GM23338 (cell line): ENCODE measurements around the gene NFIA. TPM values are rescaled to one million over a fixed set of nuclear protein-coding genes. Genes with fewer than 3 reads are reported as not detected.
"Not testable (repeated sequence)": the region's sequence is repeated elsewhere in the genome, so short reads cannot be mapped to it uniquely, and the experiment has no call there.

Experiments used
- ATAC-seq: fragments of 200-7000 bp; cut with Tn5 transposase; 3 replicates; pipeline ENCODE4 v1.9.1; 2020
- DNase-seq: peaks from one replicate; pipeline ENCODE4 v3.0.0-alpha.2; 2015; ENCODE audit warnings: low spot score
- H2AFZ ChIP-seq: fragments of 200-600 bp; sonication (generic); 2 replicates; pipeline ENCODE4 v1.8.0; 2016; ENCODE audit warnings: antibody characterized with exemption, mild to moderate bottlenecking, moderate library complexity
- H3F3A ChIP-seq: fragments of 200-600 bp; sonication (generic); replicated peaks from 2 replicates; pipeline ENCODE4 v1.8.0; 2017; ENCODE audit warnings: antibody characterized with exemption, mixed run types, low read depth
- H3K27ac ChIP-seq: fragments of 200-600 bp; sonication (generic); 2 replicates; pipeline ENCODE4 v1.6.1; 2016; ENCODE audit warnings: low read depth
- H3K27me3 ChIP-seq: fragments of 200-600 bp; sonication (generic); 2 replicates; pipeline ENCODE4 v1.8.0; 2016; ENCODE audit warnings: mild to moderate bottlenecking, mixed run types, moderate library complexity; ENCODE audit not compliant: insufficient read depth
- H3K36me3 ChIP-seq: fragments of 200-600 bp; sonication (generic); 2 replicates; pipeline ENCODE4 v1.8.0; 2016; ENCODE audit warnings: mild to moderate bottlenecking; ENCODE audit not compliant: insufficient read depth
- H3K4me1 ChIP-seq: fragments of 200-600 bp; sonication (generic); 2 replicates; pipeline ENCODE4 v1.8.0; 2016; ENCODE audit warnings: mild to moderate bottlenecking, moderate library complexity; ENCODE audit not compliant: insufficient read depth
- H3K4me2 ChIP-seq: fragments of 200-600 bp; sonication (generic); 2 replicates; pipeline ENCODE4 v1.7.1; 2017; ENCODE audit warnings: mixed run types
- H3K4me3 ChIP-seq: fragments of 200-600 bp; sonication (generic); 2 replicates; pipeline ENCODE4 v1.6.1; 2016; ENCODE audit warnings: mixed run types
- H3K79me2 ChIP-seq: fragments of 200-600 bp; sonication (generic); replicated peaks from 2 replicates; pipeline ENCODE4 v1.8.0; 2017; ENCODE audit warnings: mild to moderate bottlenecking; ENCODE audit not compliant: insufficient read depth
- H3K9me2 ChIP-seq: fragments of 200-600 bp; sonication (generic); 2 replicates; pipeline ENCODE4 v1.8.0; 2017; ENCODE audit not compliant: insufficient read depth
- H4K20me1 ChIP-seq: fragments of 200-600 bp; sonication (generic); replicated peaks from 2 replicates; pipeline ENCODE4 v1.8.0; 2017; ENCODE audit warnings: mild to moderate bottlenecking; ENCODE audit not compliant: insufficient read depth
- H3K27ac Mint-ChIP-seq: 2 replicates; pipeline ENCODE4 v1.8.0; 2020; ENCODE audit warnings: inconsistent platforms, mild to moderate bottlenecking, moderate library complexity, mixed read lengths
- H3K27me3 Mint-ChIP-seq: 3 replicates; pipeline ENCODE4 v1.8.0; 2022; ENCODE audit warnings: low read depth, mild to moderate bottlenecking, moderate library complexity, mixed read lengths, inconsistent platforms; ENCODE audit not compliant: insufficient read depth, poor library complexity
- H3K36me3 Mint-ChIP-seq: 3 replicates; pipeline ENCODE4 v1.8.0; 2021; ENCODE audit warnings: low read depth, mild to moderate bottlenecking, inconsistent platforms, moderate library complexity, mixed read lengths
- H3K4me1 Mint-ChIP-seq: 3 replicates; pipeline ENCODE4 v1.8.0; 2020; ENCODE audit warnings: mild to moderate bottlenecking, inconsistent platforms, mixed read lengths
- H3K4me3 Mint-ChIP-seq: 3 replicates; pipeline ENCODE4 v1.8.0; 2021; ENCODE audit warnings: moderate library complexity, mild to moderate bottlenecking, inconsistent platforms, mixed read lengths
- H3K9me3 Mint-ChIP-seq: 3 replicates; pipeline ENCODE4 v1.8.0; 2020; ENCODE audit warnings: moderate library complexity, mild to moderate bottlenecking, inconsistent platforms, mixed read lengths
- CREB1 ChIP-seq: fragments of 250-450 bp; sonication (Bioruptor Pico); IDR thresholded peaks from 2 replicates; pipeline ENCODE4 v1.5.0; 2020; ENCODE audit warnings: low read depth, mild to moderate bottlenecking, moderate library complexity
- CTCF ChIP-seq, 2 experiments: fragments of 200-600 bp in 1 of 2; sonication (generic) in 1 of 2; conservative IDR thresholded peaks; 2 replicates each; pipeline versions ENCODE4 v1.5.1 to v1.6.1; 2016 to 2017; ENCODE audit warnings: antibody characterized with exemption in 2 of 2, low read depth in 2 of 2, mild to moderate bottlenecking in 2 of 2, moderate library complexity in 1 of 2
- EZH2 ChIP-seq: fragments of 200-600 bp; sonication (generic); IDR thresholded peaks from one replicate; pipeline ENCODE4 v1.8.0; 2017; ENCODE audit warnings: antibody characterized with exemption, mild to moderate bottlenecking, low read depth; ENCODE audit not compliant: unreplicated experiment
- EZH2phosphoT487 ChIP-seq: fragments of 200-600 bp; sonication (generic); IDR thresholded peaks from one replicate; pipeline ENCODE4 v1.8.1; 2018; ENCODE audit warnings: antibody characterized with exemption; ENCODE audit not compliant: unreplicated experiment
- JUNB ChIP-seq: IDR thresholded peaks from one replicate; pipeline ENCODE4 v1.6.1; 2016; ENCODE audit warnings: antibody characterized with exemption; ENCODE audit not compliant: unreplicated experiment
- NANOG ChIP-seq: IDR thresholded peaks from 2 replicates; pipeline ENCODE4 v1.6.1; 2016; ENCODE audit warnings: antibody characterized with exemption, borderline replicate concordance
- POLR2AphosphoS5 ChIP-seq: IDR thresholded peaks from 2 replicates; pipeline ENCODE4 v1.6.1; 2016; ENCODE audit warnings: antibody characterized with exemption, low read depth
- ZNF114 ChIP-seq: fragments of 250-450 bp; sonication (Bioruptor Pico); IDR thresholded peaks from 2 replicates; pipeline ENCODE4 v1.5.0; 2020; ENCODE audit warnings: mild to moderate bottlenecking, moderate library complexity
- ZNF331 ChIP-seq: fragments of 250-450 bp; sonication (Bioruptor Pico); IDR thresholded peaks from 2 replicates; pipeline ENCODE4 v1.5.0; 2020; ENCODE audit warnings: low read depth, mild to moderate bottlenecking, moderate library complexity
- ZNF462 ChIP-seq: fragments of 250-450 bp; sonication (Bioruptor Pico); IDR thresholded peaks from 2 replicates; pipeline ENCODE4 v1.5.0; 2020; ENCODE audit warnings: mild to moderate bottlenecking, moderate library complexity
- polyA plus RNA-seq: library from polyadenylated mRNA; unstranded; fragments of >200 nt; fragmentation: Nextera tagmentation; extraction: Ambion mirVana; gene quantifications from 2 replicates; pipeline ENCODE4 v1.2.1, GENCODE V29; 2016
- total RNA-seq: library from RNA; depleted of rRNA; stranded (reverse); fragments of >200 nt; shearing (Covaris generic); gene quantifications from 2 replicates; pipeline ENCODE4 v1.2.3, GENCODE V29; 2014
- TF ChIP-seq, protein P1 (sequence below): IDR thresholded peaks from 2 replicates; pipeline ENCODE4 v1.6.1; 2016; ENCODE audit warnings: antibody characterized with exemption

Gene NFIA
- total and polyA plus RNA-seq, 2 experiments from 2014 or later = 0.97 to 2.3 TPM

GRCh38 chr1:61278503-61278902 lies 196.1 kb downstream of the NFIA start:
- not testable (repeated sequence) for DNase-seq, H3K27me3 ChIP-seq, H3K36me3 ChIP-seq, H3K4me3 Mint-ChIP-seq, H3K36me3 Mint-ChIP-seq, H3F3A ChIP-seq, H3K4me2 ChIP-seq, H3K27ac ChIP-seq, H3K4me3 ChIP-seq, H2AFZ ChIP-seq, H3K9me2 ChIP-seq, H4K20me1 ChIP-seq, H3K4me1 ChIP-seq, H3K9me3 Mint-ChIP-seq, H3K79me2 ChIP-seq, ATAC-seq, H3K27me3 Mint-ChIP-seq
- Mint-ChIP-seq H3K4me1 (peaks cover 22% of the 10 kb centered on the region), H3K27ac (peak overlapping the region; percentile 36; the same call in 1 of the 2 replicates)

DNA sequence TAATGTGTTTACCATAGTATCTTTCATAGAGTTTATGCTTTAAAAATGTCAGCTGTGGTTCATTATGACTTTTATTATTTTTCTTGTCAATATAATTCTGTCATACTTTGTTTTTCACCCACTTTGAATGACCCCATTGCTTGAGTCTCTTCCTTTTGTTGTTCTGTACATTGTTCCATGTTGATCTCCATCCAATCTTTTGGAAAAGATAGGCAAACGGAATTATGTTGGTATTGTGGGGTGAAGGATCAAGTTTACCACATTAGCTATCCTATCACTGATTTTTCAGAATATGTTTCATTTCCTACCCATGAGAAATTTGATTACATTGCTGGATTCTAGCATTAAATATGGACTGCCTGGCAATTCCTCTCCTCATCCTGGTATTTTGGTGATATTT lies 196.6 kb downstream of the NFIA start:
- Histone ChIP-seq H3F3A (no peaks in the 10 kb centered on the region), H3K4me2 (no peak overlapping the region), H3K27me3 (no peaks in the 10 kb centered on the region), H3K4me3 (no peak overlapping the region), H3K4me1 (peaks cover 12% of the 10 kb centered on the region; the same call in 1 of the 2 replicates), H4K20me1 (no peaks in the 10 kb centered on the region), H3K36me3 (no peaks in the 10 kb centered on the region), H3K79me2 (no peaks in the 10 kb centered on the region), H2AFZ (no peak overlapping the region), H3K27ac (no peak overlapping the region), H3K9me2 (no peaks in the 10 kb centered on the region)
- ATAC-seq (no peak), DNase-seq (no peak)
- Mint-ChIP-seq H3K27ac (no peak overlapping the region), H3K4me3 (no peak overlapping the region), H3K36me3 (no peaks in the 10 kb centered on the region), H3K27me3 (peaks cover 4% of the 10 kb centered on the region), H3K9me3 (no peaks in the 10 kb centered on the region), H3K4me1 (peaks cover 25% of the 10 kb centered on the region)
- no peak for TF ChIP-seq CTCF (conservative IDR thresholded peaks at IDR 0.05; ENCODE audit: low read depth in 2 of 2)
- TF ChIP-seq EZH2phosphoT487 = no peak
- no peak for TF ChIP-seq NANOG
- TF ChIP-seq JUNB = no peak
- TF ChIP-seq EZH2 = no peak
- no peak for TF ChIP-seq ZNF114
- TF ChIP-seq ZNF462 = no peak
- TF ChIP-seq CREB1 = no peak
- no peak for TF ChIP-seq POLR2AphosphoS5
- no peak for TF ChIP-seq ZNF331 (CRISPR knock-in tag)
- TF ChIP-seq, protein P1, sequence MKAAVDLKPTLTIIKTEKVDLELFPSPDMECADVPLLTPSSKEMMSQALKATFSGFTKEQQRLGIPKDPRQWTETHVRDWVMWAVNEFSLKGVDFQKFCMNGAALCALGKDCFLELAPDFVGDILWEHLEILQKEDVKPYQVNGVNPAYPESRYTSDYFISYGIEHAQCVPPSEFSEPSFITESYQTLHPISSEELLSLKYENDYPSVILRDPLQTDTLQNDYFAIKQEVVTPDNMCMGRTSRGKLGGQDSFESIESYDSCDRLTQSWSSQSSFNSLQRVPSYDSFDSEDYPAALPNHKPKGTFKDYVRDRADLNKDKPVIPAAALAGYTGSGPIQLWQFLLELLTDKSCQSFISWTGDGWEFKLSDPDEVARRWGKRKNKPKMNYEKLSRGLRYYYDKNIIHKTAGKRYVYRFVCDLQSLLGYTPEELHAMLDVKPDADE = no peak
